NCI-H82 treated with DMSO at 0.1 percent for 48 hours (cell line): ENCODE measurements around the gene APOL3.
"Not testable (repeated sequence)": the region's sequence is repeated elsewhere in the genome, so short reads cannot be mapped to it uniquely, and the experiment has no call there.

ENCODE experiments used
- DNase-seq: peaks from one replicate; lab custom pipeline; 2025; ENCODE audit not compliant: unreplicated experiment; lab: John Stamatoyannopoulos, UW

Gene APOL3

GRCh38 chr22:36104435-36104834 is 56.1 kb downstream of the APOL3 start:
- DNase-seq, result no peak

GRCh38 chr22:36103891-36104290 is 56.7 kb downstream of the APOL3 start:
- no peak for DNase-seq

GRCh38 chr22:36102995-36103394 is 57.6 kb downstream of the APOL3 start:
- no peak for DNase-seq

- no peak for DNase-seq
Measured at GRCh38 chr22:36101756-36102155, 58.8 kb downstream of the APOL3 start.

- DNase-seq, result not testable (repeated sequence)
Measured at GRCh38 chr22:36100908-36101307, 59.6 kb downstream of the APOL3 start.

- no peak for DNase-seq
Measured at GRCh38 chr22:36100134-36100824, 60.3 kb downstream of the APOL3 start.

GRCh38 chr22:36099561-36099960 is 61.0 kb downstream of the APOL3 start:
- DNase-seq, result not testable (repeated sequence)

- no peak for DNase-seq
Measured at GRCh38 chr22:36097880-36098279, 62.7 kb downstream of the APOL3 start.

- DNase-seq, result not testable (repeated sequence)
Measured at GRCh38 chr22:36090772-36091171, 69.8 kb downstream of the APOL3 start.
